ENCODE results near the gene MAN2A1. TPM values are rescaled to one million over a fixed set of nuclear protein-coding genes. Genes with fewer than 3 reads are reported as not detected.

Gene MAN2A1
- total RNA-seq, 4 donors from 2014 or later: 53.1 to 83.6 (median 59.3) TPM

- intact Hi-C loops (cut with DNase I): no loop called here
- TF ChIP-seq POLR2A (IDR thresholded peaks at IDR 0.05) (no peak), CTCF (IDR thresholded peaks at IDR 0.05) (no peak)
- WGBS, 2 donors: 44 to 58% methylated on average over 5 of the region's 5 CpGs
- Histone ChIP-seq H3K9me3 (no peaks in the 10 kb centered on the region), H3K4me3 (replicated peaks in 1 of 3) (no peak overlapping the region), H3K27ac (no peak overlapping the region), H3K36me3 (no peaks in the 10 kb centered on the region), H3K4me1 (peaks cover 16 to 25% of the 10 kb centered on the region in 2 donors), H3K27me3 (no peaks in the 10 kb centered on the region)
- DNase-seq: no peak
Observed at GRCh38 chr5:109743041-109743531, 53.4 kb downstream of the MAN2A1 start.

GRCh38 chr5:109743770-109744212, 54.1 kb downstream of the MAN2A1 start:
- Histone ChIP-seq H3K27ac (no peak overlapping the region), H3K4me3 (replicated peaks in 1 of 3) (no peak overlapping the region), H3K36me3 (no peaks in the 10 kb centered on the region), H3K9me3 (no peaks in the 10 kb centered on the region), H3K4me1 (peaks cover 16 to 25% of the 10 kb centered on the region in 2 donors), H3K27me3 (no peaks in the 10 kb centered on the region)
- WGBS, 2 donors: 65 to 66% methylated on average over 3 of the region's 3 CpGs
- TF ChIP-seq CTCF (IDR thresholded peaks at IDR 0.05) (no peak), POLR2A (IDR thresholded peaks at IDR 0.05) (no peak)
- intact Hi-C loops (cut with DNase I): no loop called here
- no peak for DNase-seq

- Histone ChIP-seq H3K4me1 (peaks cover 16 to 24% of the 10 kb centered on the region in 2 donors), H3K9me3 (no peaks in the 10 kb centered on the region), H3K36me3 (no peaks in the 10 kb centered on the region), H3K27ac (no peak overlapping the region), H3K27me3 (no peaks in the 10 kb centered on the region), H3K4me3 (replicated peaks in 1 of 3) (no peak overlapping the region)
- TF ChIP-seq CTCF (IDR thresholded peaks at IDR 0.05): no peak
- TF ChIP-seq POLR2A (IDR thresholded peaks at IDR 0.05): no peak
- DNase-seq: no peak
- intact Hi-C loops (cut with DNase I): no loop called here
- WGBS, 2 donors: 91 to 96% methylated on average over 2 of the region's 2 CpGs
Observed at GRCh38 chr5:109744261-109744660, 54.5 kb downstream of the MAN2A1 start.

- no peak for DNase-seq
- no peak for TF ChIP-seq CTCF (IDR thresholded peaks at IDR 0.05)
- no peak for TF ChIP-seq POLR2A (IDR thresholded peaks at IDR 0.05)
- no peak overlapping the region for H3K27ac ChIP-seq
- H3K4me3 ChIP-seq (replicated peaks in 1 of 3): no peak overlapping the region
- H3K36me3 ChIP-seq: no peaks in the 10 kb centered on the region
- intact Hi-C loops (cut with DNase I): no loop called here
- peaks cover 0 to 2% of the 10 kb centered on the region in 2 donors for H3K4me1 ChIP-seq
- no peaks in the 10 kb centered on the region for H3K9me3 ChIP-seq
- H3K27me3 ChIP-seq: no peaks in the 10 kb centered on the region
Observed at GRCh38 chr5:109748546-109748945, 58.8 kb downstream of the MAN2A1 start.

- Histone ChIP-seq H3K4me1 (no peaks in the 10 kb centered on the region), H3K4me3 (replicated peaks in 1 of 3) (no peak overlapping the region), H3K27me3 (no peaks in the 10 kb centered on the region), H3K36me3 (no peaks in the 10 kb centered on the region), H3K27ac (no peak overlapping the region), H3K9me3 (no peaks in the 10 kb centered on the region)
- intact Hi-C loops (cut with DNase I): no loop called here
- no peak for TF ChIP-seq POLR2A (IDR thresholded peaks at IDR 0.05)
- TF ChIP-seq CTCF (IDR thresholded peaks at IDR 0.05): no peak
- no peak for DNase-seq
Observed at GRCh38 chr5:109750463-109750862, 60.7 kb downstream of the MAN2A1 start.
